GM10266 (cell line): Measurements from ENCODE around the gene RTN4RL1.

ENCODE experiments used
- DNase-seq: peaks from one replicate; pipeline ENCODE4 v3.0.0; 2012; ENCODE audit errors: extremely low spot score
- TF ChIP-seq, protein P1 (sequence below): IDR thresholded peaks from 2 replicates; pipeline ENCODE4 v1.5.1; 2012; ENCODE audit warnings: mild to moderate bottlenecking, low read depth; ENCODE audit not compliant: control insufficient read depth, insufficient read depth; ENCODE audit errors: missing control alignments

RTN4RL1 gene

DNA sequence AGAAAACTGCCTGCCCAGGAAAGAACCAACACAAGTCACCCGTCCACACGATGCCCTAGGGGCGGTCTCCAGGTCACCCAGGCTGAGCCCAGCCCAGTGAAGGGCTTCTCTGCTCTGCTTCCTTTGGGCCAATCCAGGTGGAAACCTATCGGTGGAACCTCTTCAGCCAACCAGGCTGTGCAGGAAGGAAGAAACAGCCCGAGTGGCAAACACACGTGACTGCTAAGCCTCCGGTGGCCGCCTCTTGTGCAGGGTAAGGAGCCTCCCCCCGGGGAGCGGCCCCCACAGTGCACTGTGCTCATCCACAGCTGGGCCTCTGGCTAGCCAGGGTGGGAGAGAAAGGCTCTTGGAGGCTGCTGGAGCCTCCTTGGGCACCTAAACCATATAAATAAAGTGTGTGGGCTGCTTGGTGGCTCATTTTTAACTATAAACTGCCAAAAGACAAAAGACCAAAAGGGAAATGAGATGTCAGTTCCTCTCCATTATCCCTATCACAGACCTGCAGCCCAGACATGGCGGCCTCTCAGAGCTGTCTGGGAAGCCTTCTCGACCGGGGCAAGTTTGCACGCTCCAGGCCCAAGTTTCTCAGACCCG is 2.4 kb downstream of the RTN4RL1 start:
- DNase-seq, result no peak
- TF ChIP-seq, protein P1, sequence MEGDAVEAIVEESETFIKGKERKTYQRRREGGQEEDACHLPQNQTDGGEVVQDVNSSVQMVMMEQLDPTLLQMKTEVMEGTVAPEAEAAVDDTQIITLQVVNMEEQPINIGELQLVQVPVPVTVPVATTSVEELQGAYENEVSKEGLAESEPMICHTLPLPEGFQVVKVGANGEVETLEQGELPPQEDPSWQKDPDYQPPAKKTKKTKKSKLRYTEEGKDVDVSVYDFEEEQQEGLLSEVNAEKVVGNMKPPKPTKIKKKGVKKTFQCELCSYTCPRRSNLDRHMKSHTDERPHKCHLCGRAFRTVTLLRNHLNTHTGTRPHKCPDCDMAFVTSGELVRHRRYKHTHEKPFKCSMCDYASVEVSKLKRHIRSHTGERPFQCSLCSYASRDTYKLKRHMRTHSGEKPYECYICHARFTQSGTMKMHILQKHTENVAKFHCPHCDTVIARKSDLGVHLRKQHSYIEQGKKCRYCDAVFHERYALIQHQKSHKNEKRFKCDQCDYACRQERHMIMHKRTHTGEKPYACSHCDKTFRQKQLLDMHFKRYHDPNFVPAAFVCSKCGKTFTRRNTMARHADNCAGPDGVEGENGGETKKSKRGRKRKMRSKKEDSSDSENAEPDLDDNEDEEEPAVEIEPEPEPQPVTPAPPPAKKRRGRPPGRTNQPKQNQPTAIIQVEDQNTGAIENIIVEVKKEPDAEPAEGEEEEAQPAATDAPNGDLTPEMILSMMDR, result no peak

DNA sequence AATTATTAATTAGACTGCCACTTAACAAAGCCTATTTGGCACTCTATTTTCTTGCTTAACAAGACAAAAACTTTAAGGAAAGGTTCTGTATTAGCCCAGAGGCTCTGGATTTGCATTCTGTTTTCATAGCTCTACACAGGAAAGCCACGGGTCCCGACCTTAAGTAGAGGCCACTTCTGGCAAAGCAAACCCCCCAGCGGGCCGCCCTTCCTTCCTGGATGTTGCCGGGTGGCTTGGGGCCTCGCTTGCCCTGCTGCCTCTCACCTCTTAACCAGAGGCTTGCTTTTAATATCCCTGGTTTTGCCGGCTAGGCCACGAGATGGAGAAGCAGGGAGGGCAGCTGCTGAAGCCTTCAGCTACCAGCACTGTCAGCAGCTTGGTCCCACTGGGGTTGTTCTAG is 4.4 kb downstream of the RTN4RL1 start:
- no peak for DNase-seq
- TF ChIP-seq, protein P1, result no peak

DNA sequence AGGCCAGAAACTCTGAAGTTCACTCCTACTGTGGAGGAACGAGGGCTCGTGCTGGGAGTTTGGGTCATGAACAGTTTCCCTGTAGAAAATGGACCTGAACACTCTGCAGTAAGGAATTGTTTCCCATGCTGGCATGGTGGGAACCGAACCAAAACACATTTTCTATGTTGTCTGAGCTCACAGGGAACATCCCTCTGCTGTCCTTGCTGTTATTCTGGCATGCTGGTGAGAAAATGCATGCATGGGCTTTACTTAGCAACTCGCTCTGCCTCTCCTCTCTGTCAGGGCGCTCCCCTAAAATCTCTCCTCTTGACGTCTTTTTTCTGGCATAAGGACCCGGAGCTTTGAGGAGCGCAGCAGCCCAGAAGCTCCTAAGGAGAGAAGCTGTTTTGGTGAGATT is 5.4 kb downstream of the RTN4RL1 start:
- DNase-seq, result no peak
- TF ChIP-seq, protein P1, result no peak

DNA sequence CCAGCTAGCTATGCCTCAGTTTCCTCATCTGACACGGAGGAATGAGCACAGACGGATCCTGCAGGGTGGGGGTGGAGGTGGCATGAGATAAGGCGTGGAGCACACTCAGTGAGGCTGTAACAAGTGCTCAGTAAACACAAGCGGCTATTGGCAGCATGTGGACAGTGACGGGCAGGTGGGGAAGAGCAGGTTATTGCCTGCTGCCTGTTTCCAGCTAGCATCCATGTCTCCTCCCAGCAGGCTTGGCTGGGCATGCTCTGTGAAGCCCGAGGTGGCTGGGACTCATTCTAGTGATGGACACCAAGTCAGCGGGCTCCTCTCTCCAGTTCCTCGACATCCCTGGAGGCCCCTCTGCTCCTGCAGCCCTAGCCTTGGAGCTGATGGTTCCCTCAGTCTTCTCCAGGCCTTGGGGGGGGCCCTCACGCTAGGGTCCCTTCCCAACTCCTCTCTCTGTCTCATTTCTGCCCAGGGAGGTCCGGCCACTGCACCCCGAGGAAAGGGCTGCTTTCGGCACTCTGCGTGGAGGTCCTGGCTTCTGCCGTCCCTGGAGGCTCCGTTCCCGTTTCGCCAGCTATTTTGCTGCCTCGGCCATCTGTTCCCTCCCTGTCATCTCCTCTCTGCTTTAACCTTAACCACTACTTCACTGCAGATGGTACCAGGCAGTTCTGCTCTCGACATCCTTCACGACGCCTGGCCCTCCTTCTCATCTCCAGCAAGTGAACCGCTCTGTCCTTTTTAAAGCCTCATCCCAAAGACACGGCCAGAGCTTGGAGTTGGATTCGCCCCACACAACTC is 6.2 kb downstream of the RTN4RL1 start:
- TF ChIP-seq, protein P1, result no peak
- no peak for DNase-seq

DNA sequence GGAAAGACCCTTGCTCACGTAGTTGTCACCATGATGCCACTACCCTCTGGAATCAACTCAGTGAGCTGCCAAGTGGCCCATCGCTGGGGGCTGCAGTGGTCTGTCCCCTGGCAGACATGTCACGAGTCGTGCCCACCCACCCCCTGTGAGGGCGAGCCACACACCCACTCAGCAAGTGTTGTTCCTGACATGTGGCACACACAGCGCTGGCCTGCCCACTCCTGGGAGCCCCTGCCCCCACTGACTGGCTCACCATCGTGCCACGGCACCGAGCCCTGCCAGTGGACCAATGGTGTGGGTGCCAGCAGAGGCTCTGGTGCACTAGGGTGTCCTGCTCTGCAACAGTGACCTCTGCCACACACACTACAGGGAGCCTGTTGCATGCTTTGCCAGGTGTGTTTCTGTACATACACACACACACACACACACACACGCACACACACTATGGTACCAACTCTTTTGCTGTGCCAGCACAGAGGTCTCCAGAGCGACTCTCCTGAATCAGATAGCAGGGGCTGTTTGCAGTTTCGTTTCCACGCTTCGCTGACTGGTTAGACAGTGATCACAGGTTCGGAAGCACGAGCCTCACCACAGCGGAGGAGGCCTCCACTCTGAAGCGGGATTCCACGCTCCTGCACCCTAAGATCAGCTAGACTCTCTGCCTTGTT is 7.7 kb downstream of the RTN4RL1 start:
- DNase-seq, result peak; percentile 65
- TF ChIP-seq, protein P1, result no peak

DNA sequence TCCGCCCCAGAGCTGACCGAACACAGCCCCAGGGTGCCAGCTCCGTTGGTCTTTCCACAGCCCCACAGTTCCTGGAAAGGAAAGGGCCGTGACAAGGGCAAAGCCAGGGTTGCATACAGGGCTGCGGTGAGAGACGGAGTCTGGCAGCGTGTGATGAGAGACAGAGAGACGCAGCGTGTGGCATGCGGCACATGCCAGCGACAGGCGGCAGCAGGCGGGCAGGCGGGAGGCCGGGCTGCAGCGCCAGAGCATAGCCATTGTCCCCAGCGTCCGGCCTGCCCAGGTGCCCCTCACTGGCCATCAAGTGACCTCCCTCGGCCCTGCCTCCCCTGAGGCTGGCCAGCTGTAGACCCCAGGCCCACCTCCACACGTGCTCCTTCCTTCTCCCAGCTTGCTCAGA is 8.6 kb downstream of the RTN4RL1 start:
- TF ChIP-seq, protein P1, result no peak
- DNase-seq, result no peak

DNA sequence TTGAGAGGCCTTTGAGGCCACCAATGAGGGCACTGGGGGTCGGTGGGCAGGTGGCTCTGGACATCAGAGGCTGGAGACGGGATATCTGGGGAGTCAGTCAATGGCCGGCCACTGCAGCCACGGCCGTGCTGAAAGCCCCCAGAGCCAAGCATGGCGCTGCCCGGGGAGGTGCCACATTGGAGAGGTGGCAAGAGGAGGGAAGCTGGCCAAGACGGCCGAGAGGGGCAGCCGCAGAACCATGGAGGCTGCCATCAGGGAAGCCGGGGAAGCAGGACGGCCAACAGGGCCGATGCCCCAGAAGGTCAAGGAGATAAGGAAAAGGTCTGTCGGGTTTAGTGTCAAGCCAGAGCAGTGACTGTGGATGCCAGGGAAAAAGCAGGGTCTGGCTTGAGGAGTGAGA is 9.8 kb downstream of the RTN4RL1 start:
- TF ChIP-seq, protein P1, result no peak
- no peak for DNase-seq
